ENCODE measurements around the gene STOX1. TPM values are rescaled to one million over a fixed set of nuclear protein-coding genes. Genes with fewer than 3 reads are reported as not detected.
A peak's percentile ranks its signal among the peaks of the same experiment; 100 is the strongest.

STOX1 gene
- total and polyA plus RNA-seq, 2 of the 13 experiments (the other 11 are each of a cell fraction or from before 2014, with no cell fraction given) = 2.5 to 6.0 TPM

- TF ChIP-seq RBM22 (optimal IDR thresholded peaks at IDR 0.05; ENCODE audit: low read length) = no peak
- TF ChIP-seq PRPF4 (IDR thresholded peaks at IDR 0.05; ENCODE audit: low read depth, low read length, poor library complexity, severe bottlenecking) = no peak
- TF ChIP-seq HNF4G (IDR thresholded peaks at IDR 0.05; ENCODE audit: borderline replicate concordance, low read depth, low read length) = peak; percentile 100
- TF ChIP-seq HNF4G (CRISPR knock-in tag; IDR thresholded peaks at IDR 0.05; ENCODE audit: borderline replicate concordance, low read depth) = peak; percentile 97
- no peak for TF ChIP-seq ZBTB2 (CRISPR knock-in tag; IDR thresholded peaks at IDR 0.05; ENCODE audit: low read depth)
- peak; percentile 89; the same call in 1 of the 2 replicates for TF ChIP-seq ATF2 (CRISPR knock-in tag; IDR thresholded peaks at IDR 0.05)
- no peak for TF ChIP-seq ZBTB44 (CRISPR knock-in tag; IDR thresholded peaks at IDR 0.05)
- TF ChIP-seq ZNF501 (CRISPR knock-in tag; IDR thresholded peaks at IDR 0.05) = peak; percentile 61
- no peak for TF ChIP-seq ZNF839 (CRISPR knock-in tag; IDR thresholded peaks at IDR 0.05; ENCODE audit: borderline replicate concordance)
- no peak for TF ChIP-seq ATF5 (CRISPR knock-in tag; IDR thresholded peaks at IDR 0.05; ENCODE audit: low read depth)
- TF ChIP-seq BCL3 (CRISPR knock-in tag; IDR thresholded peaks at IDR 0.05) = no peak
- no peak for TF ChIP-seq GLI4 (CRISPR knock-in tag; IDR thresholded peaks at IDR 0.05; ENCODE audit: borderline replicate concordance)
- no peak for TF ChIP-seq ZNF225 (CRISPR knock-in tag; IDR thresholded peaks at IDR 0.05)
- TF ChIP-seq ARNTL (CRISPR knock-in tag; IDR thresholded peaks at IDR 0.05) = no peak
- TF ChIP-seq ZSCAN21 (CRISPR knock-in tag; IDR thresholded peaks at IDR 0.05; ENCODE audit: borderline replicate concordance) = 0 out of 2 replicates have a peak, but pooled peaks have one; percentile 29
- TF ChIP-seq ZNF724P (CRISPR knock-in tag; IDR thresholded peaks at IDR 0.05; ENCODE audit: borderline replicate concordance) = 0 out of 2 replicates have a peak, but pooled peaks have one; percentile 24
- TF ChIP-seq SRF (IDR thresholded peaks at IDR 0.05; ENCODE audit: low read depth, low read length) = no peak
- no peak for TF ChIP-seq ZNF33B (CRISPR knock-in tag; IDR thresholded peaks at IDR 0.05)
- TF ChIP-seq ATAD3A (CRISPR knock-in tag; IDR thresholded peaks at IDR 0.05) = no peak
- no peak for TF ChIP-seq PAF1 (CRISPR knock-in tag; IDR thresholded peaks at IDR 0.05)
- TF ChIP-seq ESRRA (CRISPR knock-in tag; IDR thresholded peaks at IDR 0.05; ENCODE audit: low read depth) = peak; percentile 65; the same call in 1 of the 2 replicates
- peak; percentile 42 for TF ChIP-seq FOSL2 (CRISPR knock-in tag; IDR thresholded peaks at IDR 0.05)
- no peak for TF ChIP-seq HCFC1 (IDR thresholded peaks at IDR 0.05; ENCODE audit: low read depth, low read length)
These were observed 49.2 kb downstream of the STOX1 start (continued) for GRCh38 chr10:68876246-68877138.
